ENCODE measurements around the gene FXYD7. TPM values are rescaled to one million over a fixed set of nuclear protein-coding genes. Genes with fewer than 3 reads are reported as not detected.
"Not testable (repeated sequence)": the region's sequence is repeated elsewhere in the genome, so short reads cannot be mapped to it uniquely, and the experiment has no call there.

Gene FXYD7
- total RNA-seq, 2 donors from 2014 or later: 0.40 to 1.4 TPM

GRCh38 chr19:35195830-35196229 lies 52.8 kb downstream of the FXYD7 start:
- Mint-ChIP-seq H3K4me1 (peaks cover 16% of the 10 kb centered on the region), H3K4me3 (no peak overlapping the region), H3K9me3 (peaks cover 3% of the 10 kb centered on the region), H3K27ac (no peak overlapping the region), H3K27me3 (no peaks in the 10 kb centered on the region), H3K36me3 (ENCODE audit: low read depth) (no peaks in the 10 kb centered on the region)
- no peak for ATAC-seq (replicated peaks)

GRCh38 chr19:35196861-35197260 lies 53.8 kb downstream of the FXYD7 start:
- peaks cover 16% of the 10 kb centered on the region for H3K4me1 Mint-ChIP-seq
- H3K27ac Mint-ChIP-seq; H3K27me3 Mint-ChIP-seq; H3K4me3 Mint-ChIP-seq; H3K9me3 Mint-ChIP-seq; H3K36me3 Mint-ChIP-seq (ENCODE audit: low read depth): not testable (repeated sequence)
- ATAC-seq (replicated peaks): peak; percentile 24

DNA sequence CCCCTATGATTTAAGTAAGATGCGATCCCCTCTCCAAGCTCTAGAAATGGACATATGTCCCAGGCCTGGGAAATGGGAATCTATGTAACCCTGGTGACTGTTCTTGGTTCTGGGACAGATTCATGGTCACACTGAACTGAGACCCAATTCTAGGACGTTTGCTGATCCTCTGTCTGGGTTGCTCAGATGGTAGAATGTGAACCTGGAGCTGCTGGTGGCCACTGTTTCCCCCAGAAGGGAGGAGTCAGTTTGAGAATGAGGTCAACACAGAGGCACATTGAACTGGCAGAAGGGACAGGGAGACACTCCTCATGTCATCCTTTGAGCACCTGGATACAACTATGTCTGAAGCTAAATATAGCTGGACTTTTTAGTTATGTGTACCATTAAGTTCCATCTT lies 56.4 kb downstream of the FXYD7 start:
- H3K9me3 Mint-ChIP-seq: peaks cover 3% of the 10 kb centered on the region
- peaks cover 20% of the 10 kb centered on the region for H3K4me1 Mint-ChIP-seq
- H3K4me3 Mint-ChIP-seq: no peak overlapping the region
- no peak for ATAC-seq (replicated peaks)
- no peaks in the 10 kb centered on the region for H3K36me3 Mint-ChIP-seq (ENCODE audit: low read depth)
- H3K27ac Mint-ChIP-seq: no peak overlapping the region
- H3K27me3 Mint-ChIP-seq: no peaks in the 10 kb centered on the region

DNA sequence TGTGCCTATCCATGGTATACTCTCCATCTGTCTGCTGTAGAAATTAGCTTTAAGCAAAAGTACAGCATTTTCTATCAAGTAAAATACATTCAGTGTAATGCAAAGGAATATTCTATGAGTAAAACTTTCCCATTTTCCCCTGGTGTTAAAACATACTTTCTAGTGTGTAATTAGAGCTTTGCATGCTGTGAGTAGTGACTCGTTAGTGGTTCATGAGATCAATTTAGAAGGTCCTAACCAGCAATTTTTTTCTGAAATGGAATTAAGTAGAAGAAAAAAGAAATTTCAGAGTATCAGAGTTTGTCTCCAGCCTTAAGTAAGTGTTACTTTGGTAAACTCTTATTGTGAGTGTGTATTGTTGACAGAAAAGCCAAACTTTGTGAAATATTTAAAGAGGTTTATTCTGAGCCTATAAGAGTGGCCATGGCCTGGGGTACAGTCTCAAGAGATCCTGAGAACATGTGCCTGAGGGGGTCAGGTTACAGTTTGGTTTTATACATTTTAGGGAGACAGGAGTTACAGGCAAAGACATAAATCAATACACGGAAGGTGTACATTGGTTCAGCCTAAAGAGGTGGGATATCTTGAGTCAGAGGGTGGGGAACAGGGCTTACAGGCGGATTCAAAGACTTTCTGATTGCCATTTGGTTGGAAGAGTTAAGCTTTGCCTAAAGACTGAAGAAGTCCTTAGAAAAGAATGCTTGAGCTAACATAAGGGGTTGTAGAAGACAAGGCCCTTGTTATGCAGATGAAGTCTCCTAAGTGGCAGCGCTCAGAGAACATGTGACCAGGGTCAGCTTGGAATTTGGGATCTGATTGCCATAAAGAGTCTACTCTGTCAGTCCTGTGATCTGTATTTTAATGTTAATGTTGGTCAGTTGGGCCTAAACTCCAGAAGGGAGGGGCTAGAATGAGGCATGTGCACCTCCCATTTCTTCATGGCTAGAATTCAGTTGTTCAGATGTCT lies 60.0 kb downstream of the FXYD7 start:
- H3K9me3 Mint-ChIP-seq: peaks cover 3% of the 10 kb centered on the region
- no peaks in the 10 kb centered on the region for H3K36me3 Mint-ChIP-seq (ENCODE audit: low read depth)
- H3K27ac Mint-ChIP-seq: peak overlapping the region; percentile 86
- H3K4me1 Mint-ChIP-seq: peaks cover 47% of the 10 kb centered on the region
- ATAC-seq (replicated peaks): no peak
- H3K4me3 Mint-ChIP-seq: peak overlapping the region; percentile 46
- no peaks in the 10 kb centered on the region for H3K27me3 Mint-ChIP-seq

Other genes starting within 250 kb of the FXYD7 start
- 1 to 10 TPM; 2.7 to 3.3 TPM for gene ZNF30, start 216.4 kb upstream of the FXYD7 start, total RNA-seq
- 1 to 10 TPM; 7.6 to 7.9 TPM for gene ZNF792, start 179.0 kb upstream of the FXYD7 start, total RNA-seq
- 100 to 1,000 TPM; 123 to 183 TPM for gene GRAMD1A, start 142.9 kb upstream of the FXYD7 start, total RNA-seq
- 1 to 10 TPM in 1 of 2 donors, under 1 TPM in 1; 0.97 to 3.1 TPM for gene SCN1B, start 112.8 kb upstream of the FXYD7 start, total RNA-seq
- gene HPN, start 101.5 kb upstream of the FXYD7 start, total RNA-seq: under 1 TPM in 1 of 2 donors, not detected in 1; 0.48 TPM
- not detected for gene FXYD3, start 27.4 kb upstream of the FXYD7 start, total RNA-seq
- 1 to 10 TPM in 1 of 2 donors, not detected in 1; 1.9 TPM for gene LGI4, start 8.2 kb upstream of the FXYD7 start, total RNA-seq
- under 1 TPM; 0.54 to 0.93 TPM for gene FXYD1, start 4.4 kb upstream of the FXYD7 start, total RNA-seq
- 100 to 1,000 TPM; 214 to 257 TPM for gene FXYD5, start 11.5 kb downstream of the FXYD7 start, total RNA-seq
- gene FAM187B, start 85.5 kb downstream of the FXYD7 start, total RNA-seq: under 1 TPM in 1 of 2 donors, not detected in 1; 0.58 TPM
- gene LSR, start 105.7 kb downstream of the FXYD7 start, total RNA-seq: 10 to 100 TPM; 19.1 to 38.0 TPM
- gene USF2, start 125.7 kb downstream of the FXYD7 start, total RNA-seq: 100 to 1,000 TPM; 109 to 121 TPM
- under 1 TPM; 0.11 to 0.22 TPM for gene HAMP, start 139.3 kb downstream of the FXYD7 start, total RNA-seq
- gene MAG, start 148.9 kb downstream of the FXYD7 start, total RNA-seq: under 1 TPM; 0.24 to 0.50 TPM
- gene CD22, start 185.9 kb downstream of the FXYD7 start, total RNA-seq: 10 to 100 TPM in 1 of 2 donors, 1 to 10 TPM in 1; 5.3 to 11.7 TPM
- under 1 TPM; 0.42 to 0.54 TPM for gene FFAR1, start 204.6 kb downstream of the FXYD7 start, total RNA-seq
- gene FFAR3, start 215.2 kb downstream of the FXYD7 start, total RNA-seq: 1 to 10 TPM; 1.7 to 2.3 TPM
- gene GPR42, start 227.8 kb downstream of the FXYD7 start, total RNA-seq: under 1 TPM; 0.42 to 0.61 TPM